Ascending aorta (tissue), 2 donors: ENCODE data around the gene ANKRD31. TPM values are rescaled to one million over a fixed set of nuclear protein-coding genes. Genes with fewer than 3 reads are reported as not detected.
"Not testable (repeated sequence)": the region's sequence is repeated elsewhere in the genome, so short reads cannot be mapped to it uniquely, and the experiment has no call there.

Source experiments
- DNase-seq, 2 donors: peaks; one replicate each; pipeline ENCODE4 v3.0.0-alpha.2; 2019; ENCODE audit warnings: low spot score in 2 of 2
- H3K27ac ChIP-seq, 2 donors: fragments of 200-600 bp; sonication (generic); one replicate each; pipeline ENCODE4 v1.5.1; 2016 to 2017; ENCODE audit warnings: mild to moderate bottlenecking in 1 of 2
- H3K27me3 ChIP-seq: fragments of 200-600 bp; sonication (generic); one replicate; pipeline ENCODE4 v1.5.1; 2017
- H3K36me3 ChIP-seq, 2 donors: fragments of 200-600 bp; sonication (generic); one replicate each; pipeline ENCODE4 v1.5.1; 2016
- H3K4me1 ChIP-seq, 2 donors: fragments of 200-600 bp; sonication (generic); one replicate each; pipeline ENCODE4 v1.5.1; 2016 to 2017; ENCODE audit warnings: mild to moderate bottlenecking in 1 of 2
- H3K4me3 ChIP-seq, 2 donors: fragments of 200-600 bp; sonication (generic); one replicate each; pipeline ENCODE4 v1.5.1; 2016 to 2017; ENCODE audit warnings: mild to moderate bottlenecking in 1 of 2
- H3K9me3 ChIP-seq, 2 donors: fragments of 200-600 bp; sonication (generic); one replicate each; pipeline ENCODE4 v1.5.1; 2016
- CTCF ChIP-seq, 3 experiments: fragments of 200-600 bp in 2 of 3; fragments of 450-650 bp in 1 of 3; sonication (generic) in 2 of 3; IDR thresholded peaks; one replicate each; pipeline ENCODE4 v1.5.1; 2016 to 2019; ENCODE audit warnings: antibody characterized with exemption in 3 of 3, mild to moderate bottlenecking in 1 of 3, moderate library complexity in 1 of 3
- intact Hi-C: fragments of 100-400 bp; cut with DNase I; formaldehyde crosslinking; loops from one replicate; pipeline ENCODE4 v1.15.1; 2023
- total RNA-seq: library from RNA; depleted of rRNA; stranded (reverse); fragments of >200 nt; gene quantifications from one replicate; pipeline ENCODE4 v1.1.0, GENCODE V29; 2016

ANKRD31 gene
- total RNA-seq, 1 donor from 2014 or later = not detected

- TF ChIP-seq CTCF (IDR thresholded peaks at IDR 0.05) = no peak
- Histone ChIP-seq H3K9me3 (no peaks in the 10 kb centered on the region), H3K27me3 (no peaks in the 10 kb centered on the region), H3K36me3 (no peaks in the 10 kb centered on the region), H3K27ac (no peak overlapping the region), H3K4me1 (no peaks in the 10 kb centered on the region), H3K4me3 (no peak overlapping the region)
- DNase-seq = no peak
- intact Hi-C loops = no loop called here
These were observed 96.4 kb downstream of the ANKRD31 start for GRCh38 chr5:75140277-75140676.

DNA sequence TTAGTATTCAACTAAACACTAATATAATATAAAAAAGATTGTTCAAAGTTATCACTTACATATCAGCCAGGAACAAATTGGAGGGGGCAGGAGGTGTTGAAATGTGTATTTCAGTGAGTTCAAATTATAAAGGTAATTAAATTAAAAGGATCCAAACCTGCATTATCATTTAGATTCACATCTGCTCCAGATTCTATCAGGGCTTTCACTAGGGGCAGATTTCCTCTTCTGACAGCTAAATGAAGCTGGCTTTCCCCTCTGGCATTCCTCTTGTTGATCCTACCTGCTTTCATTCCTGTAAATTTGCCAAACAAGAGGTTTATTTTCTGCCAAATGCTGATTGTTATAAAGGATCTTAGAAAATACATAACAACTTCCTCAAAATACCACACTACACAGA lies 98.0 kb downstream of the ANKRD31 start:
- TF ChIP-seq CTCF (IDR thresholded peaks at IDR 0.05) = no peak
- no peak overlapping the region for H3K4me3 ChIP-seq
- no peak overlapping the region for H3K27ac ChIP-seq
- no peaks in the 10 kb centered on the region for H3K9me3 ChIP-seq
- no peaks in the 10 kb centered on the region for H3K36me3 ChIP-seq
- no peaks in the 10 kb centered on the region for H3K4me1 ChIP-seq
- no peak for DNase-seq
- intact Hi-C loops = no loop called here
- no peaks in the 10 kb centered on the region for H3K27me3 ChIP-seq

GRCh38 chr5:75130818-75131349 lies 105.8 kb downstream of the ANKRD31 start:
- H3K4me3 ChIP-seq = no peak overlapping the region
- no peak for TF ChIP-seq CTCF (IDR thresholded peaks at IDR 0.05)
- intact Hi-C loops = no loop called here

GRCh38 chr5:75116856-75117255 lies 119.8 kb downstream of the ANKRD31 start:
- intact Hi-C loops = no loop called here
- H3K4me3 ChIP-seq = no peak overlapping the region
- H3K27ac ChIP-seq = no peak overlapping the region
- no peaks in the 10 kb centered on the region for H3K4me1 ChIP-seq
- no peak for DNase-seq
- H3K27me3 ChIP-seq = no peaks in the 10 kb centered on the region
- no peak for TF ChIP-seq CTCF (IDR thresholded peaks at IDR 0.05)
- H3K9me3 ChIP-seq = no peaks in the 10 kb centered on the region
- no peaks in the 10 kb centered on the region for H3K36me3 ChIP-seq

More at GRCh38 chr5:75130818-75131349, 105.8 kb downstream of the ANKRD31 start:
- no peaks in the 10 kb centered on the region for H3K9me3 ChIP-seq
- no peak overlapping the region for H3K27ac ChIP-seq
- no peaks in the 10 kb centered on the region for H3K36me3 ChIP-seq
- DNase-seq = no peak
- H3K27me3 ChIP-seq = no peaks in the 10 kb centered on the region
- no peaks in the 10 kb centered on the region for H3K4me1 ChIP-seq

- intact Hi-C loops, H3K9me3 ChIP-seq, H3K36me3 ChIP-seq, H3K27ac ChIP-seq, H3K27me3 ChIP-seq, H3K4me3 ChIP-seq, H3K4me1 ChIP-seq, DNase-seq: not testable (repeated sequence)
These were observed 122.4 kb downstream of the ANKRD31 start for GRCh38 chr5:75114311-75114710.

DNA sequence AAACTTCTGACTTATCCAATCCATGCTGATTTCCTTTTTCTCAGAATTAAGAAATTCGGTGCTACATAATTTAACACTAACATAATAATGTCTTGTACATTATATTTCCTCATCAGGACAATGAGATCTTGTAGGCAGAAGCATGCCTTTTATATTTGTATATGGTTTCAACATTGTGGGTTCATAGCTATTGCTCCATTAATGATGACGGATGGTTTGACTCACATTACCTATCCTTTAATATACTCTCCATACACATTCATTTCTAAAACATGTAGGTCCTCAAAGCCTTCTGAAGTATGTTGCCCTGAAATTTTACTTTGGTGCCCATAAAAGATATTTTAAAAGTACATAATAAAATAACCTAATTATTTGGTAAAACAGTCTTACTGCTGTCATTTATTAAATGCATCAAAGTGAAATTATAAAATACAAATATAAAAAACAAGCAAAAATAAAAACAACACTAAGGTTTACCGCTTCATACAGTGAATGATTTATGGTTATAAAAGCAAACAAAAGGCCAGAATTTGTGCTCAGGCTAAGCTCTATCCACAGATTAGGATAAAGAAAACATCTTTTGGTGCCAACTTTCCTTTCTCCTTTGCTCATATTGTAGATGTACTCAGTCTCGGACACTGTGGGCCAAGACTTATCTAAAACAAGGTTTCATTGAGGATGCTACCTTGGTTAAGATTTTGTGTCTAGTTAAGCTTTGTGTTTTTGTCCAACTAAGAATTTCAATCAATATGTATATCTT lies 123.1 kb downstream of the ANKRD31 start:
- TF ChIP-seq CTCF (IDR thresholded peaks at IDR 0.05) = no peak
- Histone ChIP-seq H3K27ac (no peak overlapping the region), H3K36me3 (no peaks in the 10 kb centered on the region), H3K4me1 (no peaks in the 10 kb centered on the region), H3K27me3 (no peaks in the 10 kb centered on the region), H3K4me3 (no peak overlapping the region), H3K9me3 (no peaks in the 10 kb centered on the region)
- no peak for DNase-seq
- intact Hi-C loops = no loop called here
